Brain microvascular endothelial cell (primary cell): ENCODE data around the gene PRKCH.

Experiments used
- DNase-seq: peaks from one replicate; pipeline ENCODE4 v3.0.0-alpha.2; 2020
- H3K27ac ChIP-seq: fragments of 250-450 bp; sonication (Bioruptor Pico); 2 replicates; pipeline ENCODE4 v1.5.1; 2020; ENCODE audit warnings: mild to moderate bottlenecking, moderate library complexity
- H3K27me3 ChIP-seq: fragments of 250-450 bp; sonication (Bioruptor Pico); replicated peaks from 2 replicates; pipeline ENCODE4 v1.5.1; 2020; ENCODE audit warnings: mild to moderate bottlenecking
- H3K36me3 ChIP-seq: fragments of 250-450 bp; sonication (Bioruptor Pico); replicated peaks from 2 replicates; pipeline ENCODE4 v1.5.1; 2020; ENCODE audit warnings: mild to moderate bottlenecking
- H3K4me3 ChIP-seq: 2 replicates; pipeline ENCODE4 v1.5.1; 2011; ENCODE audit warnings: low read depth, mild to moderate bottlenecking, control low read depth, low read length, moderate library complexity
- CTCF ChIP-seq: IDR thresholded peaks from 2 replicates; pipeline ENCODE4 v1.5.1; 2011; ENCODE audit warnings: low read depth, mild to moderate bottlenecking, moderate library complexity, low read length, control low read depth, inconsistent platforms; ENCODE audit errors: missing control alignments
- in situ Hi-C: cut with HindIII; loops from 2 replicates; pipeline ENCODE4 v1.10.0; 2017; ENCODE audit warnings: low sequenced_read_pairs, low pct_ligation_motif_present

Gene PRKCH

DNA sequence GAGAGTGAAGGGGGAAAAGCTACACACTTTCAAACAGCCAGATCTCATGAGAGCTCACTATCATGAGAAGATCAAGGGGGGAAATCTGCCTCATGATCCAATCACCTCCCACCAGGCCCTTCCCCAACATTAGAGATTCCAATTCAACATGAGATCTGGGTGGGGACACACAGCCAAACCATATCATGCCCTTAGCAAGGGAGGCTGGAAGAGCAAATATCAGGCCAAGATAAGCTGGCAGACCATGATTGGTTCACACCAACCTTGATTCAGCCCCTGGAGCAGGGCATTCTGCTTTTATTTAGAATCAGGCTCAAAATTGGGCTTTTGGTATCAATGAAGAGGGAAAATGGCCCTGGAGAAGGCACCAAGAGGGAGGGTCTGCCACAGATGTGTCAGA is 137.4 kb downstream of the PRKCH start:
- no peak for TF ChIP-seq CTCF
- Histone ChIP-seq H3K36me3 (no peaks in the 10 kb centered on the region), H3K27me3 (no peaks in the 10 kb centered on the region), H3K27ac (no peak overlapping the region), H3K4me3 (no peak overlapping the region)
- in situ Hi-C loops = loop anchor here (25.0 kb wide), 1 partner anchor 254 kb away; no protein-coding TSS in a partner anchor
- no peak for DNase-seq

DNA sequence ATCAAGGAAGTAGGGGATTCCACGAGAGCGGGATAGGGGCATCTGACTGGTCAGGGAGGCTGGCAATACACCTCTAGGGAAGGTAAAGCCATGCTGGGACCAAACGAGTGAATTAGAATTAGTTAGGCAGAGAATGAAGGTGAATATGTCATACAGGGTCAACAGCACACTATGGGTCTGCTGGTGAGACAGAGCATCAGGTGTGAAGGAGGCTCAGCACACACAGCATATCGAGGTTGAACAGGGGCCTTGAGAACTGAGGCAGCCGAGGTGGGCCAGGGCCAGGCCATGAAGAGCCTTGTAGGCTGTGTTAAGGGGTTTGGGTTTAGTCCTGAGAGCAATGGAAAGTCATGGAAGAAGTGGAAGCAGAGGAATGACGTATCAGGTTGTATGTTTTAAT is 137.8 kb downstream of the PRKCH start:
- TF ChIP-seq CTCF = no peak
- no peaks in the 10 kb centered on the region for H3K27me3 ChIP-seq
- no peak overlapping the region for H3K4me3 ChIP-seq
- no peak for DNase-seq
- no peak overlapping the region for H3K27ac ChIP-seq
- no peaks in the 10 kb centered on the region for H3K36me3 ChIP-seq
- in situ Hi-C loops = loop anchor here (25.0 kb wide), 1 partner anchor 253 kb away; no protein-coding TSS in a partner anchor

- Histone ChIP-seq H3K27ac (no peak overlapping the region), H3K36me3 (no peaks in the 10 kb centered on the region), H3K27me3 (no peaks in the 10 kb centered on the region), H3K4me3 (no peak overlapping the region)
- DNase-seq = no peak
- TF ChIP-seq CTCF = no peak
- in situ Hi-C loops = loop anchor here (10.0 to 25.0 kb wide), 2 partner anchors 252 to 375 kb away; no protein-coding TSS in a partner anchor
These were observed 138.7 kb downstream of the PRKCH start for GRCh38 chr14:61460063-61460462.

GRCh38 chr14:61460718-61461611 is 139.6 kb downstream of the PRKCH start:
- Histone ChIP-seq H3K27ac (no peak overlapping the region), H3K4me3 (no peak overlapping the region), H3K36me3 (no peaks in the 10 kb centered on the region), H3K27me3 (no peaks in the 10 kb centered on the region)
- in situ Hi-C loops = loop anchor here (10.0 to 25.0 kb wide), 2 partner anchors 251 to 374 kb away; no protein-coding TSS in a partner anchor
- TF ChIP-seq CTCF = no peak
- DNase-seq = peak; percentile 8

DNA sequence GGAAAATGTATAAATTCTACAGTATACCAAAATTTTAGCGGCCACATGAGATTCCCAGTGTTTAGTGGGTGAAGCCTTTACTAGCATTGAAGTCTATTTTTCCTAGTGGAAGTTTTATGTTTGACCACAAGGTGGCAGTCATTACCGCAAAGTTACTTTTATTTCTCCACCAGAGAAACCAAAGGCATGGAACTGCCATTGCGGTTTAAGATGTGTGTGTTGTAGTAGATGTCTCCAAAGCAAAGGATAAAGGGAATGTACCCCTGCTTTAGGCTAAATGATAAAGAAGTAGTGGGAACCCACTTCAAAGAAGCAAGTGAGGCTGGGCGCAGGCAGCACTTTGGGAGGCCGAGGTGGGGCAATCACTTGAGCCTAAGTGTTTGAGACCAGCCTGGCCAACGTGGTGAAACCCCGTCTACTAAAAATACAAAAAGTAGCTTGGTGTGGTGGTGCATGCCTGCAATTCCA is 140.5 kb downstream of the PRKCH start:
- DNase-seq = peak; percentile 82
- no peaks in the 10 kb centered on the region for H3K27me3 ChIP-seq
- in situ Hi-C loops = loop anchor here (10.0 to 25.0 kb wide), 2 partner anchors 250 to 373 kb away; no protein-coding TSS in a partner anchor
- TF ChIP-seq CTCF = peak; percentile 48
- H3K27ac ChIP-seq = peak overlapping the region; percentile 97
- H3K36me3 ChIP-seq = no peaks in the 10 kb centered on the region
- no peak overlapping the region for H3K4me3 ChIP-seq
